ENCODE results near the gene PSMA7.

DNA sequence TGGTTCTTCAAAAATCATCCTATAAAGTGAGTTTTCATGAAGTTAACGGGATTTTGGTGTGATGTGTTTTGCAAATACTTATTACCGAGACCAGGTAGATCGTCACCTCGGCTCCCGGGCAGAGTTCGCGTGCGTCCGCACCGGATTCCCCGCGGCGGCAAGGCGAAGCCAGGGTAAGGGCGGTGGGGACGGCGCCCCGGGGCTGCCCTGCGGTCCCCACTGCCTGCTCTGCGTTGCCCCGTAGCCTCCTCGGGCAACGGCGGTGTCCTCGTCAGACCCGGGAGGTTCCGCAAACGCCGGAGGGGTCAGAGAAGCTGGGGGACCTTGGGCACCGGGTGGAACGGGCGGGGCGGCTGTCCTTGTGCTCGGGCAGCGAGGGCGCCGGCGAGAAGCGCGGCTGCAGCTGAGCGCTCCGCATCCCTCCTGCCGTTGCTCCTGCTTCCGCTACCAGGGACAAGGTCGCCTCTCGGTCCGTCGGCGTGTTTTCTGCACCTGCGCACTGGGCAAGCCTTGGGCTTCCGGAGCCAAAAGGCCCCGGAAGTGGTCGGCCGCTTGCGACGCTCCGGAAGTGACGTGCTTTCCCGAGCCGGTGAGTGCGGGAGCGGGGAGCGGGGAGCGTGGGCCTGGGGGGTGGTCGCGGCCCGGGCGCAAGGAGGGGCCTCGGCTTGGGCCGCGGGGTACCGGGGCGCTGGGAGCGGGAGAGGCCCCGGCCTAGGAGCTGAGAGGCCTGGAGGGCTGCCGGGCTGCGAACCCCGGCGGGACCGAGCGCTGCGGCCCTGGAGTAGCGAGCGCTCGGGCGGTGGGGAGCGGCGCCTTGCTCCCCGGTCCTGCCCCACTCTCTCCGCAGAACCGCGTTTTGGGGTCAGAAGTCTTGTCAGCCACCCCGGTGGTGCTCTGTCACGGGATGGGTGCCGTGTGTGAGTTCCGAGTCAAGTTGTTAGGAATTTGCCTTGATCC is 39.6 kb upstream of the PSMA7 start, which contains the start of gene MTG2:
- TF ChIP-seq, protein P1, sequence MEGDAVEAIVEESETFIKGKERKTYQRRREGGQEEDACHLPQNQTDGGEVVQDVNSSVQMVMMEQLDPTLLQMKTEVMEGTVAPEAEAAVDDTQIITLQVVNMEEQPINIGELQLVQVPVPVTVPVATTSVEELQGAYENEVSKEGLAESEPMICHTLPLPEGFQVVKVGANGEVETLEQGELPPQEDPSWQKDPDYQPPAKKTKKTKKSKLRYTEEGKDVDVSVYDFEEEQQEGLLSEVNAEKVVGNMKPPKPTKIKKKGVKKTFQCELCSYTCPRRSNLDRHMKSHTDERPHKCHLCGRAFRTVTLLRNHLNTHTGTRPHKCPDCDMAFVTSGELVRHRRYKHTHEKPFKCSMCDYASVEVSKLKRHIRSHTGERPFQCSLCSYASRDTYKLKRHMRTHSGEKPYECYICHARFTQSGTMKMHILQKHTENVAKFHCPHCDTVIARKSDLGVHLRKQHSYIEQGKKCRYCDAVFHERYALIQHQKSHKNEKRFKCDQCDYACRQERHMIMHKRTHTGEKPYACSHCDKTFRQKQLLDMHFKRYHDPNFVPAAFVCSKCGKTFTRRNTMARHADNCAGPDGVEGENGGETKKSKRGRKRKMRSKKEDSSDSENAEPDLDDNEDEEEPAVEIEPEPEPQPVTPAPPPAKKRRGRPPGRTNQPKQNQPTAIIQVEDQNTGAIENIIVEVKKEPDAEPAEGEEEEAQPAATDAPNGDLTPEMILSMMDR (conservative IDR thresholded peaks at IDR 0.05; ENCODE audit: low read length), result no peak
- TF ChIP-seq EZH2phosphoT487 (IDR thresholded peaks at IDR 0.05; ENCODE audit: borderline replicate concordance), result no peak

Data from Loucy (cell line).